SK-N-SH (cell line): Measurements from ENCODE around the gene AGAP1. TPM values are rescaled to one million over a fixed set of nuclear protein-coding genes. Genes with fewer than 3 reads are reported as not detected.

Experiments
- CTCF ChIA-PET: fragments of 300-600, 350-600 bp; formaldehyde crosslinking; extraction: SDS; loops from one replicate; lab custom pipeline; 2021; lab: Yijun Ruan, JAX
- POLR2A ChIA-PET: fragments of 350-600 bp; sonication (Branson Sonifier 250); formaldehyde crosslinking; extraction: SDS; loops from one replicate; lab custom pipeline; 2020; ENCODE audit warnings: antibody characterized with exemption, inconsistent platforms; lab: Yijun Ruan, JAX
- DNase-seq: peaks from one replicate; pipeline ENCODE4 v3.0.0; 2012
- H2AFZ ChIP-seq: fragments of 200-600 bp; sonication (generic); 2 replicates; pipeline ENCODE4 v1.8.1; 2016; ENCODE audit warnings: antibody characterized with exemption, mild to moderate bottlenecking, low read depth
- H3F3A ChIP-seq: fragments of 200-600 bp; sonication (generic); replicated peaks from 2 replicates; pipeline ENCODE3; 2016; ENCODE audit warnings: antibody characterized with exemption, mild to moderate bottlenecking; ENCODE audit not compliant: insufficient read depth
- H3K27ac ChIP-seq, 2 experiments: fragments of 200-500 bp in 1 of 2; fragments of 200-600 bp in 1 of 2; sonication (Bioruptor generic) in 1 of 2; sonication (generic), shearing (Covaris generic) in 1 of 2; 2 replicates each; pipeline versions ENCODE4 v1.5.1 to v1.6.1; 2014 to 2016; ENCODE audit warnings: low read depth in 2 of 2, inconsistent platforms in 1 of 2, low read length in 1 of 2, mild to moderate bottlenecking in 1 of 2, mixed read lengths in 1 of 2
- H3K27me3 ChIP-seq: fragments of 200-600 bp; sonication (generic), shearing (Covaris generic); 2 replicates; pipeline ENCODE4 v1.6.1; 2016; ENCODE audit warnings: mixed run types; ENCODE audit not compliant: insufficient read depth
- H3K36me3 ChIP-seq, 2 experiments: fragments of 200-500 bp in 1 of 2; fragments of 200-600 bp in 1 of 2; sonication (Bioruptor generic) in 1 of 2; sonication (generic) in 1 of 2; replicated peaks in 1 of 2; 2 replicates each; pipeline versions ENCODE3 to v1.5.1; 2014 to 2016; ENCODE audit warnings: low read length in 1 of 2, mild to moderate bottlenecking in 1 of 2; ENCODE audit not compliant: insufficient read depth in 2 of 2, control insufficient read depth in 1 of 2
- H3K4me1 ChIP-seq, 2 experiments: fragments of 200-500 bp in 1 of 2; fragments of 200-600 bp in 1 of 2; sonication (Bioruptor generic) in 1 of 2; sonication (generic), shearing (Covaris generic) in 1 of 2; 2 replicates each; pipeline versions ENCODE4 v1.5.1 to v1.6.1; 2014 to 2016; ENCODE audit warnings: low read depth in 1 of 2, low read length in 1 of 2, mixed run types in 1 of 2; ENCODE audit not compliant: insufficient read depth in 2 of 2, control insufficient read depth in 1 of 2
- H3K4me2 ChIP-seq: fragments of 200-600 bp; sonication (generic), shearing (Covaris generic); 2 replicates; pipeline ENCODE4 v1.6.1; 2017; ENCODE audit warnings: mixed run types
- H3K4me3 ChIP-seq, 2 experiments: fragments of 200-500 bp in 1 of 2; fragments of 200-600 bp in 1 of 2; sonication (Bioruptor generic) in 1 of 2; sonication (generic), shearing (Covaris generic) in 1 of 2; 2 replicates each; pipeline versions ENCODE4 v1.5.1 to v1.8.1; 2014 to 2016; ENCODE audit warnings: low read depth in 2 of 2, inconsistent platforms in 1 of 2, low read length in 1 of 2, mild to moderate bottlenecking in 1 of 2, mixed read lengths in 1 of 2, moderate library complexity in 1 of 2
- H3K79me2 ChIP-seq: fragments of 200-600 bp; sonication (generic); 2 replicates; pipeline ENCODE4 v1.8.1; 2017; ENCODE audit warnings: mild to moderate bottlenecking; ENCODE audit not compliant: insufficient read depth
- H3K9ac ChIP-seq: fragments of 200-600 bp; sonication (generic); 2 replicates; pipeline ENCODE4 v1.6.1; 2017; ENCODE audit warnings: mixed run types
- H3K9me2 ChIP-seq: fragments of 200-600 bp; sonication (generic); 2 replicates; pipeline ENCODE4 v1.6.1; 2017; ENCODE audit warnings: mixed run types
- H3K9me3 ChIP-seq: fragments of 200-600 bp; sonication (generic); 2 replicates; pipeline ENCODE4 v1.6.1; 2017; ENCODE audit warnings: mixed run types, mild to moderate bottlenecking, moderate library complexity
- H4K20me1 ChIP-seq: fragments of 200-600 bp; sonication (generic); 2 replicates; pipeline ENCODE4 v1.6.1; 2017; ENCODE audit warnings: mild to moderate bottlenecking, mixed run types; ENCODE audit not compliant: insufficient read depth
- CTCF ChIP-seq: fragments of 200-600 bp; sonication (generic); IDR thresholded peaks from 2 replicates; pipeline ENCODE4 v1.6.1; 2017; ENCODE audit warnings: antibody characterized with exemption, mild to moderate bottlenecking, moderate library complexity
- ELF1 ChIP-seq: IDR thresholded peaks from 2 replicates; pipeline ENCODE4 v1.4.0; 2012
- FOXJ3 ChIP-seq: sonication (generic); formaldehyde crosslinking; IDR thresholded peaks from 2 replicates; pipeline ENCODE4 v1.5.1; 2020; ENCODE audit warnings: mild to moderate bottlenecking, missing genetic modification reagents
- FOXM1 ChIP-seq: IDR thresholded peaks from 2 replicates; pipeline ENCODE4 v1.4.0; 2012; ENCODE audit warnings: low read depth, mild to moderate bottlenecking
- GABPA ChIP-seq: IDR thresholded peaks from 2 replicates; pipeline ENCODE4 v1.4.0; 2012; ENCODE audit warnings: low read depth, mild to moderate bottlenecking
- MEF2A ChIP-seq: IDR thresholded peaks from 2 replicates; pipeline ENCODE4 v1.4.0; 2012; ENCODE audit warnings: low read depth, borderline replicate concordance
- NRF1 ChIP-seq: IDR thresholded peaks from 2 replicates; pipeline ENCODE4 v1.6.1; 2012; ENCODE audit warnings: low read depth, mild to moderate bottlenecking, low read length
- POLR2AphosphoS5 ChIP-seq: IDR thresholded peaks from 2 replicates; pipeline ENCODE4 v1.6.1; 2012; ENCODE audit warnings: low read depth, low read length
- RCOR1 ChIP-seq: fragments of 150-350 bp; IDR thresholded peaks from 2 replicates; pipeline ENCODE4 v1.6.1; 2017; ENCODE audit warnings: antibody characterized with exemption, low read length
- RFX5 ChIP-seq: IDR thresholded peaks from 2 replicates; pipeline ENCODE4 v1.6.1; 2012; ENCODE audit warnings: mild to moderate bottlenecking, improper control_type of control experiment, low read length
- RXRA ChIP-seq: IDR thresholded peaks from 2 replicates; pipeline ENCODE4 v1.4.0; 2012; ENCODE audit warnings: low read depth, mild to moderate bottlenecking, borderline replicate concordance
- SIN3A ChIP-seq: IDR thresholded peaks from 2 replicates; pipeline ENCODE4 v1.6.1; 2012; ENCODE audit warnings: low read depth, mild to moderate bottlenecking, low read length, moderate library complexity, borderline replicate concordance
- TAF1 ChIP-seq: IDR thresholded peaks from 2 replicates; pipeline ENCODE4 v1.6.1; 2012; ENCODE audit warnings: low read depth, mild to moderate bottlenecking, low read length, moderate library complexity, borderline replicate concordance
- TCF12 ChIP-seq: IDR thresholded peaks from 2 replicates; pipeline ENCODE4 v1.4.0; 2012
- WGBS: methylation state at CpG from one replicate; pipeline ENCODE4 v1.1.6; 2017; ENCODE audit warnings: low lambda C conversion rate; 5-methylcytosine and 5-hydroxymethylcytosine counted together
- polyA plus RNA-seq, 3 experiments: library from polyadenylated mRNA; depleted of rRNA; stranded (reverse); fragments of >200 nt; gene quantifications; 2 replicates each; pipeline ENCODE4 v1.2.3, GENCODE V29; 2012
- TF ChIP-seq, protein P1 (sequence below): fragments of 150-350 bp; IDR thresholded peaks from 2 replicates; pipeline ENCODE4 v1.6.1; 2017; ENCODE audit warnings: antibody characterized with exemption, low read length, low read depth, borderline replicate concordance
- TF ChIP-seq, protein P2 (sequence below): IDR thresholded peaks from 2 replicates; pipeline ENCODE4 v1.4.0; 2012; ENCODE audit warnings: low read depth, borderline replicate concordance
- TF ChIP-seq, protein P3 (sequence below): IDR thresholded peaks from 2 replicates; pipeline ENCODE4 v1.6.1; 2012; ENCODE audit warnings: mild to moderate bottlenecking, low read depth, low read length, moderate library complexity

AGAP1 gene
- polyA plus RNA-seq, 1 of the 3 experiments (the other 2 are of a cell fraction), result 8.8 TPM

DNA sequence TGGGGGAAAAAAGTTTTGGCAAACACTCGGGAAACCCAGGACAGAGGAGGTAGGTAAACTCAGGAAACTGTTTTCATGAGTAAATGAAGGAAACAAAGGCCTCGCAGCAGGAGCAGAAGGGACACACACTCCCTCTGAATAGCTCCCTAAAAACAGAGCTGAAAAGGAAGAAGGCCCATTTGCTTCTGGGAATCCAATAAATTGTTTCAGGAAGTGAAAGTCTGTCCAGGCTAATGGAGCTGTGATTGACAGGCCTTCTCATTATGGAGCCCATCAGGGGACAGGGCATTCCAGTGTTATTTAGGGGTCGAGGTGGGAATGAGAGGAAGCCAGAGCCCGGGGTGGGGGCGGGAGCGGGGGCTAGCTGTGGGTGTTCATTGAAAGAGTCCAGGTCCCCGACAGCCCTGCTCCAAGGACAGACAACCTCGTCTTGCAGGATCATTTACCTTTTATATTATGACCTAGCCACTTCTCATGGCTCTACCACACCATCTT, 593.2 kb downstream of the AGAP1 start (continued):
- TF ChIP-seq POLR2AphosphoS5, result no peak

GRCh38 chr2:236088368-236089057, 594.7 kb downstream of the AGAP1 start:
- TF ChIP-seq RXRA (no peak), SIN3A (no peak), FOXJ3 (CRISPR knock-in tag) (no peak), MEF2A (no peak), POLR2AphosphoS5 (no peak), GABPA (no peak), TCF12 (no peak)
- TF ChIP-seq, protein P1, sequence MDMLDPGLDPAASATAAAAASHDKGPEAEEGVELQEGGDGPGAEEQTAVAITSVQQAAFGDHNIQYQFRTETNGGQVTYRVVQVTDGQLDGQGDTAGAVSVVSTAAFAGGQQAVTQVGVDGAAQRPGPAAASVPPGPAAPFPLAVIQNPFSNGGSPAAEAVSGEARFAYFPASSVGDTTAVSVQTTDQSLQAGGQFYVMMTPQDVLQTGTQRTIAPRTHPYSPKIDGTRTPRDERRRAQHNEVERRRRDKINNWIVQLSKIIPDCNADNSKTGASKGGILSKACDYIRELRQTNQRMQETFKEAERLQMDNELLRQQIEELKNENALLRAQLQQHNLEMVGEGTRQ, result no peak
- no peaks in the 10 kb centered on the region for H4K20me1 ChIP-seq
- H3K27me3 ChIP-seq, result no peaks in the 10 kb centered on the region
- H3K4me3 ChIP-seq, result no peak overlapping the region
- POLR2A ChIA-PET, result no interaction called here
- CTCF ChIA-PET, result interaction anchor here (0.8 kb wide), 1 partner anchor 16 kb away, joined by 4 read pairs; no protein-coding TSS in a partner anchor
- no peak overlapping the region for H2AFZ ChIP-seq
- H3K9me2 ChIP-seq, result no peaks in the 10 kb centered on the region
- DNase-seq, result no peak
- no peak overlapping the region for H3K9ac ChIP-seq
- H3K36me3 ChIP-seq, result no peaks in the 10 kb centered on the region
- no peaks in the 10 kb centered on the region for H3F3A ChIP-seq
- no peak overlapping the region for H3K4me2 ChIP-seq
- 81% methylated on average over 8 of the region's 8 CpGs for WGBS
- no peak overlapping the region for H3K27ac ChIP-seq
- no peaks in the 10 kb centered on the region for H3K79me2 ChIP-seq
- H3K4me1 ChIP-seq, result peaks cover 15 to 26% of the 10 kb centered on the region in 2 experiments; a peak in 3 of 4 replicates
- H3K9me3 ChIP-seq, result no peaks in the 10 kb centered on the region

DNA sequence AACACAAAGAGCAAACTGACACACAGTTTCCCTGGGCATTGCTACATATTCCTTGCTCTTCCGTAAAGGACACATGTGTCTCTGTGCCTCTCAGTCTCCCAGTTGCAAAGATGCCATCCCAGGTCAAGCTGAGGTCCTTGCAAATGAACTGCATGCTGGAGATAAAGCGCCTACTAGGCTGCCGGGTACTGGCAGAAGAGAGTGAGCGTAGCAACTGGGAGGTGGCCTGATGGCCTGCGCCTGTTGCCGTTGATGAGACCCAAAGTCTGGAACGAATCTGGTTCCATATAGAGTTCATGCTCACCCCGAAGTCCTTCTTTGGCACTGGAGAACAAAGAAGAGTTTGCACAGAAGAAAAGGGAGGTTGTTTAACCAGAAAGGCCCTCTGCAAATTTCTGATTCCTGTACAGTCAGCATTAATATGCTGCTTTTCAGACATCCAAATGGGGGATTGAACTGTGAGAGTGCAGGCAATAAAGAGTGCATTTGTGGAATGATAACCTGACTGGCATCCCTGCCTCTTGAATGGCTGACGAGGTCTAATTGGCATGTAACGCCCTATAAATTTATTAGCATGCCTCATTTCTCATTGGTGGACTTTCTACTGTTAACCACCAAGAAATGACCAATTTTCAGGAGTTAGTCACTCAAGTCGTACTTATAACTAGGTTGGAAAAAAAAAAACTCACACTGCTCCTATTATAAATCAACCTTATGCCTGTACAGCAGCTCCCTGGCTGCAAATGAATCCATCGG, 595.6 kb downstream of the AGAP1 start:
- ChIA-PET CTCF (no interaction called here), POLR2A (no interaction called here)
- no peaks in the 10 kb centered on the region for H3K27me3 ChIP-seq
- TF ChIP-seq RFX5 (no peak), NRF1 (no peak), FOXM1 (no peak), RCOR1 (no peak), GABPA (no peak), POLR2AphosphoS5 (no peak), ELF1 (no peak), TCF12 (no peak), CTCF (no peak), TAF1 (no peak)
- TF ChIP-seq, protein P2, sequence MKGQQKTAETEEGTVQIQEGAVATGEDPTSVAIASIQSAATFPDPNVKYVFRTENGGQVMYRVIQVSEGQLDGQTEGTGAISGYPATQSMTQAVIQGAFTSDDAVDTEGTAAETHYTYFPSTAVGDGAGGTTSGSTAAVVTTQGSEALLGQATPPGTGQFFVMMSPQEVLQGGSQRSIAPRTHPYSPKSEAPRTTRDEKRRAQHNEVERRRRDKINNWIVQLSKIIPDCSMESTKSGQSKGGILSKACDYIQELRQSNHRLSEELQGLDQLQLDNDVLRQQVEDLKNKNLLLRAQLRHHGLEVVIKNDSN, result no peak
- TF ChIP-seq, protein P3, sequence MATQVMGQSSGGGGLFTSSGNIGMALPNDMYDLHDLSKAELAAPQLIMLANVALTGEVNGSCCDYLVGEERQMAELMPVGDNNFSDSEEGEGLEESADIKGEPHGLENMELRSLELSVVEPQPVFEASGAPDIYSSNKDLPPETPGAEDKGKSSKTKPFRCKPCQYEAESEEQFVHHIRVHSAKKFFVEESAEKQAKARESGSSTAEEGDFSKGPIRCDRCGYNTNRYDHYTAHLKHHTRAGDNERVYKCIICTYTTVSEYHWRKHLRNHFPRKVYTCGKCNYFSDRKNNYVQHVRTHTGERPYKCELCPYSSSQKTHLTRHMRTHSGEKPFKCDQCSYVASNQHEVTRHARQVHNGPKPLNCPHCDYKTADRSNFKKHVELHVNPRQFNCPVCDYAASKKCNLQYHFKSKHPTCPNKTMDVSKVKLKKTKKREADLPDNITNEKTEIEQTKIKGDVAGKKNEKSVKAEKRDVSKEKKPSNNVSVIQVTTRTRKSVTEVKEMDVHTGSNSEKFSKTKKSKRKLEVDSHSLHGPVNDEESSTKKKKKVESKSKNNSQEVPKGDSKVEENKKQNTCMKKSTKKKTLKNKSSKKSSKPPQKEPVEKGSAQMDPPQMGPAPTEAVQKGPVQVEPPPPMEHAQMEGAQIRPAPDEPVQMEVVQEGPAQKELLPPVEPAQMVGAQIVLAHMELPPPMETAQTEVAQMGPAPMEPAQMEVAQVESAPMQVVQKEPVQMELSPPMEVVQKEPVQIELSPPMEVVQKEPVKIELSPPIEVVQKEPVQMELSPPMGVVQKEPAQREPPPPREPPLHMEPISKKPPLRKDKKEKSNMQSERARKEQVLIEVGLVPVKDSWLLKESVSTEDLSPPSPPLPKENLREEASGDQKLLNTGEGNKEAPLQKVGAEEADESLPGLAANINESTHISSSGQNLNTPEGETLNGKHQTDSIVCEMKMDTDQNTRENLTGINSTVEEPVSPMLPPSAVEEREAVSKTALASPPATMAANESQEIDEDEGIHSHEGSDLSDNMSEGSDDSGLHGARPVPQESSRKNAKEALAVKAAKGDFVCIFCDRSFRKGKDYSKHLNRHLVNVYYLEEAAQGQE, result no peak
- no peak overlapping the region for H3K9ac ChIP-seq
- H3K9me3 ChIP-seq, result no peaks in the 10 kb centered on the region
- H3K4me1 ChIP-seq, result peaks cover 15 to 26% of the 10 kb centered on the region in 2 experiments; a peak in 3 of 4 replicates
- H3K4me3 ChIP-seq, result no peak overlapping the region
- DNase-seq, result no peak
- no peak overlapping the region for H3K4me2 ChIP-seq
- H4K20me1 ChIP-seq, result no peaks in the 10 kb centered on the region
- H3K36me3 ChIP-seq, result no peaks in the 10 kb centered on the region
- H2AFZ ChIP-seq, result no peak overlapping the region
- no peaks in the 10 kb centered on the region for H3K79me2 ChIP-seq
- no peaks in the 10 kb centered on the region for H3F3A ChIP-seq
- 87% methylated on average over 12 of the region's 12 CpGs for WGBS
- no peak overlapping the region for H3K27ac ChIP-seq
- H3K9me2 ChIP-seq, result no peaks in the 10 kb centered on the region
